HFF-Myc (cell line): ENCODE measurements around the gene DOCK9.

Source experiments
- DNase-seq: peaks from one replicate; pipeline ENCODE4 v3.0.0-alpha.2; 2011; ENCODE audit warnings: low read depth; ENCODE audit errors: extremely low read depth
- H3K4me3 ChIP-seq: replicated peaks from 2 replicates; pipeline ENCODE4 v1.5.1; 2011; ENCODE audit warnings: low read depth, mild to moderate bottlenecking, control low read depth, low read length
- CTCF ChIP-seq: IDR thresholded peaks from 2 replicates; pipeline ENCODE4 v1.5.1; 2012; ENCODE audit warnings: mild to moderate bottlenecking, low read depth, low read length, control low read depth; ENCODE audit errors: missing control alignments

Gene DOCK9

GRCh38 chr13:98967491-98967890 lies 10.4 kb downstream of the DOCK9 start:
- TF ChIP-seq CTCF = no peak
- no peak overlapping the region for H3K4me3 ChIP-seq
- DNase-seq = no peak

- H3K4me3 ChIP-seq = no peak overlapping the region
- DNase-seq = no peak
- no peak for TF ChIP-seq CTCF
Measured at GRCh38 chr13:98966019-98966418, 11.8 kb downstream of the DOCK9 start.

- no peak for DNase-seq
- H3K4me3 ChIP-seq = no peak overlapping the region
Measured at GRCh38 chr13:98965325-98965724, 12.5 kb downstream of the DOCK9 start.

GRCh38 chr13:98963917-98964316 lies 13.9 kb downstream of the DOCK9 start:
- TF ChIP-seq CTCF = no peak
- H3K4me3 ChIP-seq = no peak overlapping the region

More at GRCh38 chr13:98965325-98965724, 12.5 kb downstream of the DOCK9 start:
- no peak for TF ChIP-seq CTCF

GRCh38 chr13:98962901-98963590 lies 14.8 kb downstream of the DOCK9 start:
- TF ChIP-seq CTCF = no peak
- no peak for DNase-seq
- no peak overlapping the region for H3K4me3 ChIP-seq

More at GRCh38 chr13:98963917-98964316, 13.9 kb downstream of the DOCK9 start:
- DNase-seq = no peak

GRCh38 chr13:98961503-98962105 lies 16.3 kb downstream of the DOCK9 start:
- no peak overlapping the region for H3K4me3 ChIP-seq
- DNase-seq = no peak
- no peak for TF ChIP-seq CTCF
